Spleen (tissue), 7 donors: Measurements from ENCODE around the gene AIRE.

Source experiments
- POLR2AphosphoS5 ChIP-seq, 3 donors: sonication (generic); formaldehyde crosslinking; IDR thresholded peaks; one replicate each; pipeline ENCODE4 v1.5.1; 2017; ENCODE audit warnings: antibody characterized with exemption in 3 of 3
- TF ChIP-seq, protein P1 (sequence below), 11 experiments: fragments of 200-600 bp in 7 of 11; fragments of 450-650 bp in 4 of 11; sonication (generic) in 4 of 11; IDR thresholded peaks in 8 of 11; conservative IDR thresholded peaks in 3 of 11; 1 replicate in 7 of 11; 2 replicates in 4 of 11; pipeline versions ENCODE4 v1.4.0 to v1.8.0; 2016 to 2021; ENCODE audit warnings: antibody characterized with exemption in 11 of 11, inconsistent platforms in 4 of 11, mild to moderate bottlenecking in 1 of 11
- donor health status: DM: no; HTN: no; CAD: no; lungs with moderate emphysema.
- donor health status: DM: no; HTN: no; CAD: no.
- donor health status: DM: no; HTN: no; CAD: no.

DNA sequence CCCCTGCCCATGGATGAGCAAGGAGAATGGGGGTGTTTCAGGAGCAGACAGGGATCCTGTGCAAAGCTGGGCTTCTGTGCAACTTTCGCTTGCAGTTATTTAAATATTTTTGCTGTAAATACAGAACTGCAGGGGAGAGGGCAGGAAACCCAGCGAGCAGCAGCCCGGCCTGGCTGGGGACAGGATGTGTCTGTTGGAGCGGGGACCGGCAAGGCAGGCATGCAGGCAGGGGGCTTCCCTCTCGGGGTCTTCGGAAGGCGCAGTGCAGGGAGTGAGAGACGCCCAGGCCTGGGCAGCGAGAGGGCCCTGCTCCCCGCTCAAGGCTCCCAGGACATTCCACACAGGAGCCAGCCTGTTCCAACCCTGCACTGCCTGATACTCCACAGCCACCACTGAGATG lies 1.7 kb upstream of the AIRE start:
- TF ChIP-seq, protein P1, sequence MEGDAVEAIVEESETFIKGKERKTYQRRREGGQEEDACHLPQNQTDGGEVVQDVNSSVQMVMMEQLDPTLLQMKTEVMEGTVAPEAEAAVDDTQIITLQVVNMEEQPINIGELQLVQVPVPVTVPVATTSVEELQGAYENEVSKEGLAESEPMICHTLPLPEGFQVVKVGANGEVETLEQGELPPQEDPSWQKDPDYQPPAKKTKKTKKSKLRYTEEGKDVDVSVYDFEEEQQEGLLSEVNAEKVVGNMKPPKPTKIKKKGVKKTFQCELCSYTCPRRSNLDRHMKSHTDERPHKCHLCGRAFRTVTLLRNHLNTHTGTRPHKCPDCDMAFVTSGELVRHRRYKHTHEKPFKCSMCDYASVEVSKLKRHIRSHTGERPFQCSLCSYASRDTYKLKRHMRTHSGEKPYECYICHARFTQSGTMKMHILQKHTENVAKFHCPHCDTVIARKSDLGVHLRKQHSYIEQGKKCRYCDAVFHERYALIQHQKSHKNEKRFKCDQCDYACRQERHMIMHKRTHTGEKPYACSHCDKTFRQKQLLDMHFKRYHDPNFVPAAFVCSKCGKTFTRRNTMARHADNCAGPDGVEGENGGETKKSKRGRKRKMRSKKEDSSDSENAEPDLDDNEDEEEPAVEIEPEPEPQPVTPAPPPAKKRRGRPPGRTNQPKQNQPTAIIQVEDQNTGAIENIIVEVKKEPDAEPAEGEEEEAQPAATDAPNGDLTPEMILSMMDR (IDR thresholded peaks at IDR 0.05 in 8 of 11, conservative IDR thresholded peaks at IDR 0.05 in 3 of 11), result no peak
- no peak for TF ChIP-seq POLR2AphosphoS5 (IDR thresholded peaks at IDR 0.05)
